ENCODE results near the gene IFNAR2.
"Not testable (repeated sequence)": the region's sequence is repeated elsewhere in the genome, so short reads cannot be mapped to it uniquely, and the experiment has no call there.

Gene IFNAR2

DNA sequence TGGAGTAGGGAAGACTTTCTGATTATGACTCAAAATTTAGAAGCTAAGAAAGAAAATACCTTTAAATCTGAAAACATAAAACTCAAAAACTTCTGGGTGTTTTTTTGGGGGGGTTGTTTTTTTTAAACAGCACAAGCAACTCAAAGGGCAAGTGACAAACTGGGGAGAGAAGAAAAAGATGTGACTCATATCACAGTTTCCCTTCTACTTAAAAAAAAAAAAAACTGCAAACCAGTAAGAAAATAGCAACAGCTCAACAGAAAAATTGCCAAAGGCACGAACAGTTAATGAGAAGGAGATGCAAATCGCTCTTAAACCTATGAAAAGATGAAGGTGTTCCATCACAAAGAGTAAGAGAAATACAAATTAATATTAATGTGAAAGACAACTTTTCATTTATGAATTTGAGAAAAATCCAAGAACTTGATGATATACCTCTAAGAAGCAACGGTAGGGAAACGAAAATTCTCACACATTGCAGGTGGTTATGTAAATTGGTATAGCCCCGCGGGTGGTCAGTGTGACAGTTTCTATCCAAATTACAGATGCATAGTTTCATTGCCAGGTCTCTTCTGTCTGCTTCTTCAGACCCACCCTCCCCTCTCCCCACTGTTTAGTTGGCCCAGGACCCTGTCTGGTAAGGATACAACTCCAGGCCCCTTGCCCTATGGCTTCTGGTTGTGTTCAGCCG is 9.0 kb downstream of the IFNAR2 start:
- TF ChIP-seq, protein P1, sequence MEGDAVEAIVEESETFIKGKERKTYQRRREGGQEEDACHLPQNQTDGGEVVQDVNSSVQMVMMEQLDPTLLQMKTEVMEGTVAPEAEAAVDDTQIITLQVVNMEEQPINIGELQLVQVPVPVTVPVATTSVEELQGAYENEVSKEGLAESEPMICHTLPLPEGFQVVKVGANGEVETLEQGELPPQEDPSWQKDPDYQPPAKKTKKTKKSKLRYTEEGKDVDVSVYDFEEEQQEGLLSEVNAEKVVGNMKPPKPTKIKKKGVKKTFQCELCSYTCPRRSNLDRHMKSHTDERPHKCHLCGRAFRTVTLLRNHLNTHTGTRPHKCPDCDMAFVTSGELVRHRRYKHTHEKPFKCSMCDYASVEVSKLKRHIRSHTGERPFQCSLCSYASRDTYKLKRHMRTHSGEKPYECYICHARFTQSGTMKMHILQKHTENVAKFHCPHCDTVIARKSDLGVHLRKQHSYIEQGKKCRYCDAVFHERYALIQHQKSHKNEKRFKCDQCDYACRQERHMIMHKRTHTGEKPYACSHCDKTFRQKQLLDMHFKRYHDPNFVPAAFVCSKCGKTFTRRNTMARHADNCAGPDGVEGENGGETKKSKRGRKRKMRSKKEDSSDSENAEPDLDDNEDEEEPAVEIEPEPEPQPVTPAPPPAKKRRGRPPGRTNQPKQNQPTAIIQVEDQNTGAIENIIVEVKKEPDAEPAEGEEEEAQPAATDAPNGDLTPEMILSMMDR (conservative IDR thresholded peaks at IDR 0.05) = no peak
- no peak for TF ChIP-seq ZFX (IDR thresholded peaks at IDR 0.05)
- H3K27ac ChIP-seq = no peak overlapping the region

DNA sequence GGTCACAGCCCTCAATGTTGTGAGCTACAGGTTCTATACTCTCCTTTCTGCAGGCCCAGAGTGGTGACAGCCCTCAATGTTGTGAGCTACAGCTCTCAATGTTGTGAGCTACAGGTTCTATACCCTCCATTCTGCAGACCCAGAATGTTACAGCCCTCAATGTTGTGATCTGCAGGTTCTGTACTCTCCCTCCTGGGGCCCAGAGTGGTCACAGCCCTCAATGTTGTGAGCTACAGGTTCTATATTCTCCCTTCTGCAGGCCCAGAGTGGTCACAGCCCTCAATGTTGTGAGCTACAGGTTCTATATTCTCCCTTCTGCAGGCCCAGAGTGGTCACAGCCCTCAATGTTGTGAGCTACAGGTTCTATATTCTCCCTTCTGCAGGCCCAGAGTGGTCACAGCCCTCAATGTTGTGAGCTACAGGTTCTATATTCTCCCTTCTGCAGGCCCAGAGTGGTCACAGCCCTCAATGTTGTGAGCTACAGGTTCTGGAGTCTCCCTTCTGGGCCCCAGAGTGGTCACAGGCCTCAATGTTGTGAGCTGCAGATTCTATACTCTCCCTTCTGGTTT is 9.9 kb downstream of the IFNAR2 start:
- not testable (repeated sequence) for H3K27ac ChIP-seq

- H3K27ac ChIP-seq = no peak overlapping the region
Measured at GRCh38 chr21:33240404-33240803, 10.7 kb downstream of the IFNAR2 start.

GRCh38 chr21:33241846-33242245 is 12.1 kb downstream of the IFNAR2 start:
- TF ChIP-seq, protein P1 (conservative IDR thresholded peaks at IDR 0.05) = no peak
- TF ChIP-seq ZFX (IDR thresholded peaks at IDR 0.05) = no peak
- no peak overlapping the region for H3K27ac ChIP-seq

More at GRCh38 chr21:33240404-33240803, 10.7 kb downstream of the IFNAR2 start:
- no peak for TF ChIP-seq ZFX (IDR thresholded peaks at IDR 0.05)
- TF ChIP-seq, protein P1 (conservative IDR thresholded peaks at IDR 0.05) = no peak

DNA sequence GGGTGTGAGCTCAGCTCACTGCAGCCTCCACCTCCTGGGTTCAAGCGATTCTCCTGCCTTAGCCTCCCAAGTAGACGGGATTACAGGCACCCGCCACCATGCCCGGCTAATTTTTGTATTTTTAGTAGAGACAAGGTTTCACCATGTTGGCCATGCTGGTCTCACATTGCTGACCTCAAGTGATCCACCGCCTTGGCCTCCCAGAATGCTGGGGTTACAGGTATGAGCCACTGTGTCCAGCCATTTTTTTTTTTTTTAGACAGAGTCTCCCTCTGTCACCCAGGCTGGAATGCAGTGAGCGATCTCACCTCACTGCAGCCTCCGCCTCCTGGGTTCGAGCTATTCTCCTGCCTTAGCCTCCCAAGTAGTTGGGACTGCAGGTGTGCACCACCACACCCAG is 13.1 kb downstream of the IFNAR2 start:
- H3K27ac ChIP-seq = not testable (repeated sequence)

- TF ChIP-seq ZFX (IDR thresholded peaks at IDR 0.05) = no peak
- TF ChIP-seq, protein P1 (conservative IDR thresholded peaks at IDR 0.05) = no peak
- H3K27ac ChIP-seq = no peak overlapping the region
Measured at GRCh38 chr21:33244082-33244778, 14.5 kb downstream of the IFNAR2 start.

DNA sequence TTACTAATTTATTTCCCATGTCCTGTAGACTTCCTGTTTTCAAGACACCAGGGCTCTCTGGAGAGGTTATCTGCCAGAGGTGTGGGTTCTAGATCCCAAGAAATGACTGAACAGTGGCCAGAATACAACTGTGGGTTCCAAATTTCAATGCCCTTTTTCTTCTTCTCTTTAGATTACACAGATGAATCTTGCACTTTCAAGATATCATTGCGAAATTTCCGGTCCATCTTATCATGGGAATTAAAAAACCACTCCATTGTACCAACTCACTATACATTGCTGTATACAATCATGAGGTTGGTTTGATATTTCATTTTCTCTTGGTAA is 15.0 kb downstream of the IFNAR2 start:
- H3K27ac ChIP-seq = no peak overlapping the region
- TF ChIP-seq, protein P1 (conservative IDR thresholded peaks at IDR 0.05) = no peak
- no peak for TF ChIP-seq ZFX (IDR thresholded peaks at IDR 0.05)

DNA sequence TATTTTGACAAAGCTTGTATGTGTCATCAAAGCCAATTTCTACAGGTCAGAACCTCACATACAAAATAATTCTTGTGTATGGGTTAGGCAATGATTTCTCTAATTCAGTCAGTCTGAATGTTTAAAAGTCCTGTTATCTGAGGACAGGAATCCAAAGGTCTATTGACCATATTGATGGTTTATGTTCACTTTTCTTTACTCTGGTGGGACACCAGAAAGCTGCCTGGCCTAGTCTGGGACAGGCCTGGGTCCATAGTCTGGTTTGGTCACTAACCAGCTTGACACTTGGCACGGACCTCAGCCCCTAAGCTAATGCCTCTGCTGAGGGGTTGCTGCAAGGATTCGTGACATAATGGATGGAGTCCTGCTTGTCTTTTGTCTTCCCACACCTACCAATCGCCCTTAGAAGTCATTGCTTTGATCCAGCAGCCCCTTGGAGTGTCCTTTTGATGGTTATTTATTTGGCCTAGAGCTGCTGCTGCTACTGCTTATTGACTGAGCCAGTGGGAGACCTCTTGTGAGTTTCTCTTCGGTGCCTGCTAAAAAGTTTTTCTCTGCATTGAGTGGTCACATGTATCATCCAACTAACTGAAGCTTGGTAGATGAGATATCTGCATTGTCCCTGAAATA is 15.7 kb downstream of the IFNAR2 start:
- no peak for TF ChIP-seq ZFX (IDR thresholded peaks at IDR 0.05)
- H3K27ac ChIP-seq = no peak overlapping the region

Measured in C4-2B (cell line).